ENCODE data around the gene SCD5.

The SCD5 gene

GRCh38 chr4:82584931-82585330 is 213.7 kb downstream of the SCD5 start:
- DNase-seq, result no peak

- no peak for DNase-seq
Measured at GRCh38 chr4:82583897-82584587, 214.6 kb downstream of the SCD5 start.

- no peak for DNase-seq
Measured at GRCh38 chr4:82579932-82580331, 218.7 kb downstream of the SCD5 start.
